Colonic mucosa (tissue), 4 donors: ENCODE measurements around the gene CRNKL1. TPM values are rescaled to one million over a fixed set of nuclear protein-coding genes. Genes with fewer than 3 reads are reported as not detected.

Source experiments
- DNase-seq: peaks from one replicate; pipeline ENCODE4 v3.0.0-alpha.2; 2020
- H3K27ac ChIP-seq: fragments of 200-600 bp; one replicate; pipeline ENCODE4 v1.8.0; 2021
- H3K27me3 ChIP-seq: fragments of 200-600 bp; one replicate; pipeline ENCODE4 v1.8.0; 2021
- H3K36me3 ChIP-seq: fragments of 200-600 bp; one replicate; pipeline ENCODE4 v1.8.0; 2021
- H3K4me1 ChIP-seq: fragments of 200-600 bp; one replicate; pipeline ENCODE4 v1.8.0; 2021; ENCODE audit warnings: mild to moderate bottlenecking
- H3K4me3 ChIP-seq: fragments of 200-600 bp; one replicate; pipeline ENCODE4 v1.8.0; 2021
- H3K9ac ChIP-seq, 2 donors: one replicate each; pipeline ENCODE4 v1.7.0; 2013; ENCODE audit warnings: control low read depth in 2 of 2, low read depth in 2 of 2, low read length in 2 of 2
- H3K9me3 ChIP-seq: fragments of 200-600 bp; one replicate; pipeline ENCODE4 v1.8.0; 2021
- CTCF ChIP-seq: fragments of 200-600 bp; IDR thresholded peaks from one replicate; pipeline ENCODE4 v1.8.0; 2022; ENCODE audit warnings: antibody characterized with exemption, mild to moderate bottlenecking
- intact Hi-C: fragments of 100-400 bp; cut with DNase I; formaldehyde crosslinking; loops from one replicate; pipeline ENCODE4 v1.14.1; 2022
- total RNA-seq, 2 donors: library from RNA; stranded (reverse); fragmentation: NEBNext Ultra II Directional in 1 of 2; extraction: Animal tissue kit (Norgen Biotek cat#: 25700) in 1 of 2; gene quantifications; one replicate each; pipeline ENCODE4 v1.2.1, GENCODE V29; 2021
- donor health status: healthy.
- donor health status: DM: no; HTN: no; CAD: no.
- donor health status: DM: no; HTN: no; CAD: no.

Gene CRNKL1
- total RNA-seq, 2 donors from 2014 or later = 21.4 to 25.8 TPM

- no peak for TF ChIP-seq CTCF
- H3K9ac ChIP-seq = no peak overlapping the region
- DNase-seq = no peak
- H3K36me3 ChIP-seq = no peaks in the 10 kb centered on the region
- H3K27me3 ChIP-seq = no peaks in the 10 kb centered on the region
- no peaks in the 10 kb centered on the region for H3K9me3 ChIP-seq
- no peak overlapping the region for H3K4me3 ChIP-seq
- H3K4me1 ChIP-seq = no peaks in the 10 kb centered on the region
- intact Hi-C loops = no loop called here
- no peak overlapping the region for H3K27ac ChIP-seq
Observed at GRCh38 chr20:20092827-20093226, 40.6 kb upstream of the CRNKL1 start.

DNA sequence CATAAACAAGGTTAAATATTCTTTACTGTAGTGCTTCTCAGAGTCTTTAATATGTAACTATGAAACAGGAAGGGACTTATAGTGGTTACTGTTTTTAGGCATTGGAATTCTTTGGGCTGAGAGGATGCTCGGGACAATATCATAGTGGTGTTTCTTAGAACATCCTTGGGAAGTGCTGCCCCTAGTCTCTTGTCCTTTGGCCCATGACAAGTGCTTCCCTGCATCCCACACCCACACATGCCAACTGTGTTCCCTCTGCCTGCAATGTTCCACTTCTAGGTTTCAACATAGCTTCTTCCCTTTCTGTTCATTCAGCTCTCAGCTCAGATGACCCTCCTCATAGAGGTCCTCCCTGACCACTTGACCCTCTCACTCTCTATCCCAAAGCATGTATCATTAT lies 37.7 kb upstream of the CRNKL1 start:
- H3K9ac ChIP-seq = no peak overlapping the region
- H3K9me3 ChIP-seq = no peaks in the 10 kb centered on the region
- intact Hi-C loops = loop anchor here (10.0 kb wide), 1 partner anchor 505 kb away; no protein-coding TSS in a partner anchor
- no peak overlapping the region for H3K4me3 ChIP-seq
- DNase-seq = no peak
- H3K36me3 ChIP-seq = no peaks in the 10 kb centered on the region
- H3K4me1 ChIP-seq = no peaks in the 10 kb centered on the region
- H3K27ac ChIP-seq = no peak overlapping the region
- H3K27me3 ChIP-seq = no peaks in the 10 kb centered on the region
- no peak for TF ChIP-seq CTCF

DNA sequence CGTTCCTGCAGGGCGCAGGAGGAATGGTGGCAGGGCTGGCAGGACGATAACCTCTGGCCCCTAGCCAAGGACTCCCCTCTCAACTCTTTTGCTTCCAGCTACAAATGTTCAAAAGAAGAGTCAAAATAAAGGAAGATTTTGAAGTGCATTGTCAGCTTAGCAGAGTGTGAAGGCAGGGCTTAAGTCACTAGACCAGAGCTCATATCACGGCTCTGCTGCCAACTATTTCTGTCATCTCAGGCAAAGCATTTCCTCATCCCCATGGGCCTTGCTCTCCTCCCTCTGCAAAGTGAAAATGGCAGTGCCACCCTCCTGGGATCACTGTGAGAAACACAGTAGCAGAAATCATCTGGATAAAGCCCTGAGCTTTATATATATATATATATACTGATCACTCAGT lies 36.8 kb upstream of the CRNKL1 start:
- DNase-seq = no peak
- H3K9ac ChIP-seq = no peak overlapping the region
- intact Hi-C loops = loop anchor here (10.0 kb wide), 1 partner anchor 506 kb away; no protein-coding TSS in a partner anchor
- no peak for TF ChIP-seq CTCF
- H3K27me3 ChIP-seq = no peaks in the 10 kb centered on the region
- no peaks in the 10 kb centered on the region for H3K36me3 ChIP-seq
- H3K9me3 ChIP-seq = no peaks in the 10 kb centered on the region
- no peaks in the 10 kb centered on the region for H3K4me1 ChIP-seq
- no peak overlapping the region for H3K4me3 ChIP-seq
- no peak overlapping the region for H3K27ac ChIP-seq

DNA sequence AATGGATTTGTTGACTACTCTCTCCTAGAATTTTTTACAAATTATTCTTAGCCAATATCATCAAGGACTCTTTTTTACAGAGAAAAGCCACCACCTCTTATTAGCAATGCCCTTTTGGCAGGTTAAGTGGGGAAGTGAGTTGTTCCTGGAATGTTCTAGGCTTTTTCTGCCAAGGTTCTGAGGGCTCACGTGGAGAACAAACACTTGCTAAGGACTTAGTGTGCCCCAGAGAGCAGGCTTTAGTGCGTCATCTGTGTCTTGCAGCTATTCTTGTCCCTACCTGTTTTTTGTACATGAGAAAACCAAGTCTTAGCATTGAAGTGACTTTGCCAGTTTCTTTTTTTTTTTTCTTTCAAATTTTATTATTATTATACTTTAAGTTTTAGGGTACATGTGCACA lies 33.5 kb upstream of the CRNKL1 start:
- no peaks in the 10 kb centered on the region for H3K4me1 ChIP-seq
- no peak overlapping the region for H3K9ac ChIP-seq
- H3K9me3 ChIP-seq = no peaks in the 10 kb centered on the region
- no peak overlapping the region for H3K4me3 ChIP-seq
- no peak for DNase-seq
- H3K27me3 ChIP-seq = no peaks in the 10 kb centered on the region
- no peaks in the 10 kb centered on the region for H3K36me3 ChIP-seq
- no peak for TF ChIP-seq CTCF
- intact Hi-C loops = loop anchor here (10.0 kb wide), 1 partner anchor 509 kb away; no protein-coding TSS in a partner anchor
- H3K27ac ChIP-seq = no peak overlapping the region

GRCh38 chr20:20085071-20085470 lies 32.8 kb upstream of the CRNKL1 start:
- H3K4me3 ChIP-seq = no peak overlapping the region
- H3K9me3 ChIP-seq = no peaks in the 10 kb centered on the region
- H3K9ac ChIP-seq = no peak overlapping the region
- no peaks in the 10 kb centered on the region for H3K36me3 ChIP-seq
- intact Hi-C loops = loop anchor here (10.0 kb wide), 1 partner anchor 510 kb away; no protein-coding TSS in a partner anchor
- TF ChIP-seq CTCF = no peak
- DNase-seq = no peak
- H3K27ac ChIP-seq = no peak overlapping the region
- no peaks in the 10 kb centered on the region for H3K27me3 ChIP-seq
- no peaks in the 10 kb centered on the region for H3K4me1 ChIP-seq
